Stimulated activated CD8-positive, alpha-beta memory T cell treated with anti-CD3 and anti-CD28 coated beads, Interleukin-15, amount 100 ng/mL, for 48 hours (primary cell): ENCODE results near the gene WDR4.
"Not testable (repeated sequence)": the region's sequence is repeated elsewhere in the genome, so short reads cannot be mapped to it uniquely, and the experiment has no call there.

Experiments used
- DNase-seq, 2 donors: peaks; one replicate each; pipeline ENCODE4 v3.0.0-alpha.2; 2020; ENCODE audit warnings: low read depth in 2 of 2

WDR4 gene

GRCh38 chr21:42878678-42878992 is 704 bp downstream of the WDR4 start:
- no peak for DNase-seq

- DNase-seq, result not testable (repeated sequence)
Measured at GRCh38 chr21:42875811-42876210, 3.5 kb downstream of the WDR4 start.

GRCh38 chr21:42873096-42873495 is 6.2 kb downstream of the WDR4 start:
- DNase-seq, result no peak

- DNase-seq, result no peak
Measured at GRCh38 chr21:42868196-42868595, 11.1 kb downstream of the WDR4 start.

- DNase-seq, result no peak
Measured at GRCh38 chr21:42865776-42866160, 13.6 kb downstream of the WDR4 start.

- no peak for DNase-seq
Measured at GRCh38 chr21:42864815-42865775, 14.2 kb downstream of the WDR4 start.

- no peak for DNase-seq
Measured at GRCh38 chr21:42864286-42864685, 15.1 kb downstream of the WDR4 start.

- DNase-seq, result no peak
Measured at GRCh38 chr21:42863504-42863870, 15.9 kb downstream of the WDR4 start.

- no peak for DNase-seq
Measured at GRCh38 chr21:42862774-42863503, 16.4 kb downstream of the WDR4 start.

GRCh38 chr21:42861848-42862400 is 17.4 kb downstream of the WDR4 start:
- no peak for DNase-seq

GRCh38 chr21:42861311-42861847 is 18.0 kb downstream of the WDR4 start:
- DNase-seq, result no peak

GRCh38 chr21:42860345-42860744 is 19.0 kb downstream of the WDR4 start:
- no peak for DNase-seq

- DNase-seq, result no peak
Measured at GRCh38 chr21:42859891-42860230, 19.5 kb downstream of the WDR4 start.

- DNase-seq, result no peak
Measured at GRCh38 chr21:42858957-42859890, 20.1 kb downstream of the WDR4 start.

- DNase-seq, result no peak
Measured at GRCh38 chr21:42858185-42858847, 21.0 kb downstream of the WDR4 start.

- no peak for DNase-seq
Measured at GRCh38 chr21:42857216-42857615, 22.1 kb downstream of the WDR4 start.

GRCh38 chr21:42855937-42856335 is 23.4 kb downstream of the WDR4 start:
- DNase-seq, result no peak

GRCh38 chr21:42855171-42855936 is 24.0 kb downstream of the WDR4 start:
- no peak for DNase-seq

GRCh38 chr21:42854246-42855010 is 24.9 kb downstream of the WDR4 start:
- no peak for DNase-seq
